SK-N-SH treated with all-trans-retinoic acid at 6 μM for 48 hours (cell line): Measurements from ENCODE around the gene SEC23B.
A peak's percentile ranks its signal among the peaks of the same experiment; 100 is the strongest.

Experiments
- ATAC-seq: fragments of 200-7000 bp; cut with Tn5 transposase; 3 replicates; pipeline ENCODE4 v1.9.1; 2020; ENCODE audit warnings: mild to moderate bottlenecking, moderate library complexity
- ARNTL ChIP-seq: fragments of 450-650 bp; formaldehyde crosslinking; IDR thresholded peaks from 2 replicates; pipeline ENCODE4 v1.5.0; 2020; ENCODE audit warnings: low read depth, mild to moderate bottlenecking, moderate library complexity, borderline replicate concordance
- CSDC2 ChIP-seq: fragments of 250-450 bp; sonication (Bioruptor Pico); IDR thresholded peaks from 2 replicates; pipeline ENCODE4 v1.5.0; 2020; ENCODE audit warnings: mild to moderate bottlenecking, moderate library complexity
- CSRNP3 ChIP-seq: fragments of 250-450 bp; sonication (Bioruptor Pico); IDR thresholded peaks from 2 replicates; pipeline ENCODE4 v1.5.1; 2021; ENCODE audit warnings: mild to moderate bottlenecking, moderate library complexity
- ISL1 ChIP-seq: fragments of 250-450 bp; sonication (Bioruptor Pico); IDR thresholded peaks from 2 replicates; pipeline ENCODE4 v2.1.2; 2022; ENCODE audit warnings: mild to moderate bottlenecking, moderate library complexity
- OSR1 ChIP-seq: fragments of 250-450 bp; sonication (Bioruptor Pico); IDR thresholded peaks from 2 replicates; pipeline ENCODE4 v1.8.0; 2022; ENCODE audit warnings: moderate library complexity, mild to moderate bottlenecking, inconsistent platforms
- PATZ1 ChIP-seq: fragments of 250-450 bp; sonication (Bioruptor Pico); IDR thresholded peaks from 2 replicates; pipeline ENCODE4 v1.8.0; 2020; ENCODE audit warnings: mild to moderate bottlenecking, moderate library complexity, borderline replicate concordance
- POU6F1 ChIP-seq: fragments of 250-450 bp; sonication (Bioruptor Pico); IDR thresholded peaks from 2 replicates; pipeline ENCODE4 v1.8.0; 2021; ENCODE audit warnings: low read depth, mild to moderate bottlenecking, moderate library complexity, borderline replicate concordance
- RARB ChIP-seq: fragments of 250-450 bp; sonication (Bioruptor Pico); IDR thresholded peaks from 2 replicates; pipeline ENCODE4 v1.8.0; 2021; ENCODE audit warnings: mild to moderate bottlenecking, moderate library complexity
- SNAI2 ChIP-seq: fragments of 250-450 bp; sonication (Bioruptor Pico); IDR thresholded peaks from 2 replicates; pipeline ENCODE4 v1.5.0; 2020; ENCODE audit warnings: mild to moderate bottlenecking, moderate library complexity
- TOX ChIP-seq: fragments of 250-450 bp; sonication (Bioruptor Pico); IDR thresholded peaks from 2 replicates; pipeline ENCODE4 v1.8.0; 2021; ENCODE audit warnings: mild to moderate bottlenecking, moderate library complexity, borderline replicate concordance
- TSHZ2 ChIP-seq: fragments of 250-450 bp; sonication (Bioruptor Pico); IDR thresholded peaks from 2 replicates; pipeline ENCODE4 v1.5.0; 2020; ENCODE audit warnings: mild to moderate bottlenecking, moderate library complexity
- ZFP3 ChIP-seq: fragments of 250-450 bp; sonication (Bioruptor Pico); IDR thresholded peaks from 2 replicates; pipeline ENCODE4 v1.5.0; 2020; ENCODE audit warnings: mild to moderate bottlenecking, moderate library complexity
- ZFP30 ChIP-seq: fragments of 450-650 bp; formaldehyde crosslinking; IDR thresholded peaks from 2 replicates; pipeline ENCODE4 v1.5.0; 2022; ENCODE audit warnings: mild to moderate bottlenecking, moderate library complexity
- ZNF70 ChIP-seq: fragments of 450-650 bp; formaldehyde crosslinking; IDR thresholded peaks from 2 replicates; pipeline ENCODE4 v1.5.0; 2020; ENCODE audit warnings: mild to moderate bottlenecking, moderate library complexity
- ZNF8 ChIP-seq: fragments of 450-650 bp; formaldehyde crosslinking; IDR thresholded peaks from 2 replicates; pipeline ENCODE4 v1.5.0; 2020; ENCODE audit warnings: mild to moderate bottlenecking, moderate library complexity

The SEC23B gene

GRCh38 chr20:18577942-18578341, 70.2 kb downstream of the SEC23B start (continued):
- TF ChIP-seq PATZ1 (CRISPR knock-in tag), result no peak
- no peak for TF ChIP-seq OSR1 (CRISPR knock-in tag)

GRCh38 chr20:18578581-18578980, 70.8 kb downstream of the SEC23B start:
- TF ChIP-seq RARB (CRISPR knock-in tag), result no peak
- ATAC-seq, result no peak

GRCh38 chr20:18580012-18580411, 72.3 kb downstream of the SEC23B start:
- no peak for ATAC-seq

GRCh38 chr20:18585134-18585533, 77.4 kb downstream of the SEC23B start:
- ATAC-seq, result no peak
- TF ChIP-seq ZNF70 (CRISPR knock-in tag) (no peak), ZNF8 (CRISPR knock-in tag) (no peak), CSRNP3 (no peak), CSDC2 (no peak), ARNTL (CRISPR knock-in tag) (no peak), POU6F1 (CRISPR knock-in tag) (no peak), ZFP30 (CRISPR knock-in tag) (no peak), SNAI2 (CRISPR knock-in tag) (no peak)

More at GRCh38 chr20:18580012-18580411, 72.3 kb downstream of the SEC23B start:
- TF ChIP-seq ISL1 (CRISPR knock-in tag), result no peak
- no peak for TF ChIP-seq POU6F1 (CRISPR knock-in tag)
- no peak for TF ChIP-seq TOX
- TF ChIP-seq PATZ1 (CRISPR knock-in tag), result no peak
- no peak for TF ChIP-seq CSDC2

- no peak for TF ChIP-seq ZNF8 (CRISPR knock-in tag)
- no peak for TF ChIP-seq TOX
- TF ChIP-seq CSDC2, result peak; percentile 81
- 0 out of 2 replicates have a peak, but pooled peaks have one; percentile 15 for TF ChIP-seq ZFP3 (CRISPR knock-in tag)
- TF ChIP-seq OSR1 (CRISPR knock-in tag), result no peak
- peak; percentile 41; the same call in 1 of the 2 replicates for TF ChIP-seq TSHZ2
These were observed 80.2 kb downstream of the SEC23B start, which contains the start of gene DTD1 for GRCh38 chr20:18587665-18588573. DTD1 (plus strand) TSS chr20:18588054; CDS start chr20:18588073, 19 bp downstream.

More at GRCh38 chr20:18587665-18588573, 80.2 kb downstream of the SEC23B start, which contains the start of gene DTD1:
- peak; percentile 95 for ATAC-seq
